Measurements from ENCODE around the gene PPM1H.
"Not testable (repeated sequence)": the region's sequence is repeated elsewhere in the genome, so short reads cannot be mapped to it uniquely, and the experiment has no call there.

- not testable (repeated sequence) for TF ChIP-seq POLR2A, CTCF (IDR thresholded peaks at IDR 0.05)
Measured at GRCh38 chr12:62965242-62965641, 30.3 kb upstream of the PPM1H start.

Measured in heart left ventricle (tissue), 13 donors.